Ascending aorta (tissue), 2 donors: Measurements from ENCODE around the gene KCNK1. TPM values are rescaled to one million over a fixed set of nuclear protein-coding genes. Genes with fewer than 3 reads are reported as not detected.
A peak's percentile ranks its signal among the peaks of the same experiment; 100 is the strongest.
"Not testable (repeated sequence)": the region's sequence is repeated elsewhere in the genome, so short reads cannot be mapped to it uniquely, and the experiment has no call there.

Experiments used
- DNase-seq, 2 donors: peaks; one replicate each; pipeline ENCODE4 v3.0.0-alpha.2; 2019; ENCODE audit warnings: low spot score in 2 of 2
- H3K27ac ChIP-seq, 2 donors: fragments of 200-600 bp; sonication (generic); one replicate each; pipeline ENCODE4 v1.5.1; 2016 to 2017; ENCODE audit warnings: mild to moderate bottlenecking in 1 of 2
- H3K27me3 ChIP-seq: fragments of 200-600 bp; sonication (generic); one replicate; pipeline ENCODE4 v1.5.1; 2017
- H3K36me3 ChIP-seq, 2 donors: fragments of 200-600 bp; sonication (generic); one replicate each; pipeline ENCODE4 v1.5.1; 2016
- H3K4me1 ChIP-seq, 2 donors: fragments of 200-600 bp; sonication (generic); one replicate each; pipeline ENCODE4 v1.5.1; 2016 to 2017; ENCODE audit warnings: mild to moderate bottlenecking in 1 of 2
- H3K4me3 ChIP-seq, 2 donors: fragments of 200-600 bp; sonication (generic); one replicate each; pipeline ENCODE4 v1.5.1; 2016 to 2017; ENCODE audit warnings: mild to moderate bottlenecking in 1 of 2
- H3K9me3 ChIP-seq, 2 donors: fragments of 200-600 bp; sonication (generic); one replicate each; pipeline ENCODE4 v1.5.1; 2016
- intact Hi-C: fragments of 100-400 bp; cut with DNase I; formaldehyde crosslinking; loops from one replicate; pipeline ENCODE4 v1.15.1; 2023
- total RNA-seq: library from RNA; depleted of rRNA; stranded (reverse); fragments of >200 nt; gene quantifications from one replicate; pipeline ENCODE4 v1.1.0, GENCODE V29; 2016
- TF ChIP-seq, protein P1 (sequence below), 3 experiments: fragments of 200-600 bp in 2 of 3; fragments of 450-650 bp in 1 of 3; sonication (generic) in 2 of 3; IDR thresholded peaks; one replicate each; pipeline ENCODE4 v1.5.1; 2016 to 2019; ENCODE audit warnings: antibody characterized with exemption in 3 of 3, mild to moderate bottlenecking in 1 of 3, moderate library complexity in 1 of 3

Gene KCNK1
- total RNA-seq, 1 donor from 2014 or later, result 1.4 TPM

DNA sequence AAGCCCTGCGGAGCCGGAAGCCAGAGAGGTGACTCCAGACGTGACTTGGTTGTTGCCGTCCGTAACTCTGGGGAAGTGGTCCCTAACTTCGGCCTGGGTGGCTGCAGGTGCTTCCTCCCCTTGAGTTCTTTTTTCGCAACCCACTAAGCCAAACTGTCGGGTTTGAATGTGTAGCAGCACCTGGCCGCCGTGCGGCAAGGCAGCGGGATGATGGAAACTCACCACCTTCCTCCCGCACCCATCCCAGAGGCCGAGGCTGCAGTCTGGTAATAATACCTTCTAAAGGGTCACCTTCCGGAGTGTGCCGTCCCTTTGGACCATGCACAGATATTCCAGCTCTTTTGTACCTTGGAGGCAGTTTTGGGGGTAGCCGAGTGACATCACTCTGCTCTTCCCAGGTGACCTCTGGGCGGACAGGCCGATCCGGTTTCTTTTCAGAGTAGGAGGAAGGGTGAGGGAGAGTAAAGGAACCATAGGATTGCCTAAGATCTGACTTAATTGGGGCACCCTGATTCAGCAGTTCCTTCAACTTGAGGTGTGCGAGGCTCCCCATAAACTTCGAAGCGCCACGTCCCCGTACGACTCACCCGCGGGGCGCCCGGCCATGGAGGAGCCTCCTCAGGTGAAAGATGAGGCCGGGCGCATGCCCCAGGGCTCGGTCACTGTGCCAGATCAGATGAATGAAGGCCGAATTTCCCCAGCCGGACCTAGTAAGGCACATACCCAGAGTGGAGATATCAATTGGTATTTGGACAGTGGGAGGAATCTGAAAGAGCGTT, 1.0 kb downstream of the KCNK1 start:
- Histone ChIP-seq H3K4me1 (no peaks in the 10 kb centered on the region), H3K36me3 (no peaks in the 10 kb centered on the region), H3K27ac (no peak overlapping the region), H3K27me3 (no peaks in the 10 kb centered on the region), H3K4me3 (peak overlapping the region; percentile 73 to 85), H3K9me3 (no peaks in the 10 kb centered on the region)
- no peak for DNase-seq
- intact Hi-C loops, result loop anchor here (2.0 to 10.0 kb wide), 2 partner anchors 48 to 90 kb away; no protein-coding TSS in a partner anchor
- TF ChIP-seq, protein P1, sequence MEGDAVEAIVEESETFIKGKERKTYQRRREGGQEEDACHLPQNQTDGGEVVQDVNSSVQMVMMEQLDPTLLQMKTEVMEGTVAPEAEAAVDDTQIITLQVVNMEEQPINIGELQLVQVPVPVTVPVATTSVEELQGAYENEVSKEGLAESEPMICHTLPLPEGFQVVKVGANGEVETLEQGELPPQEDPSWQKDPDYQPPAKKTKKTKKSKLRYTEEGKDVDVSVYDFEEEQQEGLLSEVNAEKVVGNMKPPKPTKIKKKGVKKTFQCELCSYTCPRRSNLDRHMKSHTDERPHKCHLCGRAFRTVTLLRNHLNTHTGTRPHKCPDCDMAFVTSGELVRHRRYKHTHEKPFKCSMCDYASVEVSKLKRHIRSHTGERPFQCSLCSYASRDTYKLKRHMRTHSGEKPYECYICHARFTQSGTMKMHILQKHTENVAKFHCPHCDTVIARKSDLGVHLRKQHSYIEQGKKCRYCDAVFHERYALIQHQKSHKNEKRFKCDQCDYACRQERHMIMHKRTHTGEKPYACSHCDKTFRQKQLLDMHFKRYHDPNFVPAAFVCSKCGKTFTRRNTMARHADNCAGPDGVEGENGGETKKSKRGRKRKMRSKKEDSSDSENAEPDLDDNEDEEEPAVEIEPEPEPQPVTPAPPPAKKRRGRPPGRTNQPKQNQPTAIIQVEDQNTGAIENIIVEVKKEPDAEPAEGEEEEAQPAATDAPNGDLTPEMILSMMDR (IDR thresholded peaks at IDR 0.05), result no peak

DNA sequence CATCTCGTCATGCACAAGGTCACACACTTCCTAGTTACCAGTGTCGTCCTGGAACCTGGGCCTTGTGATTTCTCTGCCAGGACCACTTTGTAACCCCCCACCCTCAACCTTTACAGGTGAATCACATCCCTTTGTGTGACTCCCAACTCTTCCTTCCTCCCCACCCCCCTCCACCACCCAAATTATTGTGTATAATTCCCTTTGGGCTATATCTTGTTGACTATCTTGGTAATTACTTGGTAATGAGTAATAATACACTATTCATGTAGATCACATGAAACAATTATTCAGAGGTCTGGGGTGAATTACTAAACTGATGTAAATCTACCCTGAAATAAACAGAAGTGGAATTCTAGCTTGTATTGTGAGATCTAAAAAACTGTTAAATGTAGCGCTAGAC, 1.7 kb downstream of the KCNK1 start:
- intact Hi-C loops, result loop anchor here (2.0 to 10.0 kb wide), 2 partner anchors 47 to 89 kb away; no protein-coding TSS in a partner anchor
- Histone ChIP-seq H3K36me3 (no peaks in the 10 kb centered on the region), H3K27me3 (no peaks in the 10 kb centered on the region), H3K9me3 (no peaks in the 10 kb centered on the region), H3K4me3 (peak overlapping the region; percentile 73 to 85), H3K27ac (no peak overlapping the region), H3K4me1 (no peaks in the 10 kb centered on the region)
- TF ChIP-seq, protein P1 (IDR thresholded peaks at IDR 0.05), result no peak
- DNase-seq, result no peak

DNA sequence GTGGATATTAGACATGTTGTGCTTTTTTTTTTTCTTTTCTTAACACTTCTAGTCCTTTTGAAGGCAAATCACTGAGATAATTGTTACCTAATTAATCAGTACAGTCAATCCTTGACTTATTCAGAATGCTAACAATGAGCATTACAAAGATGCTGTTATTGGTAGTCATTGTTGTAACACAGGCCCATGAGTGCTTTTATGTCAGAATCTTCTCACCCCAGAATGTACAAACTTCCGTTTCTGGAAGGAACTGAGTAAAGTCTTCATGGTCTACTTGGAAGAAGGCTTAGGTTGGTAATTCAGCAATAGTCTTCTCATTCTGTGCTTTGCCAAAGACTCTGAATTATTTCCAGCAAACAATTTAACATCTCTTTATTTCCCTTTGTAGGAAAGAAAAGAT, 3.1 kb downstream of the KCNK1 start:
- Histone ChIP-seq H3K27ac (no peak overlapping the region), H3K4me3 (no peak overlapping the region), H3K9me3 (no peaks in the 10 kb centered on the region), H3K27me3 (no peaks in the 10 kb centered on the region), H3K4me1 (no peaks in the 10 kb centered on the region), H3K36me3 (no peaks in the 10 kb centered on the region)
- TF ChIP-seq, protein P1 (IDR thresholded peaks at IDR 0.05), result no peak
- no peak for DNase-seq
- intact Hi-C loops, result loop anchor here (10.0 kb wide), 1 partner anchor 88 kb away; no protein-coding TSS in a partner anchor

DNA sequence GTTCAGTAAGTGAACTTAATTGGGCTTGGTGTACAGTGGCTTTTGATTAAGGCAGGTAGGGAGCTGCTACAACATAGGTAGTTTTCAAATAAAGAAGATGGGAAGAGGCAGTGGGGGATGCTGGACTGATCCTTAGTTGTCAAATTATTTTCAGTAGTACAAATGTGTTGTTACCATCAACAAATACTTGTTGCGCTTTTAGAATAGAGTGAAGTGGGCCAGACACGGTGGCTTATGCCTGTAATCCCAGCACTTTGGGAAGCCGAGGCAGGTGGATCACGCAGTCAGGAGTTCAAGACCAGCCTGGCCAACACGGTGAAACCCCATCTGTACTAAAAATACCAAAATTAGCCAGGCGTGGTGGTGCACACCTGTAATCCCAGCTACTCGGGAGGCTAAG, 5.5 kb downstream of the KCNK1 start:
- H3K27ac ChIP-seq, DNase-seq, H3K36me3 ChIP-seq, H3K27me3 ChIP-seq, H3K4me1 ChIP-seq, H3K9me3 ChIP-seq, H3K4me3 ChIP-seq: not testable (repeated sequence)
- intact Hi-C loops, result loop anchor here (10.0 kb wide), 1 partner anchor 85 kb away; no protein-coding TSS in a partner anchor

DNA sequence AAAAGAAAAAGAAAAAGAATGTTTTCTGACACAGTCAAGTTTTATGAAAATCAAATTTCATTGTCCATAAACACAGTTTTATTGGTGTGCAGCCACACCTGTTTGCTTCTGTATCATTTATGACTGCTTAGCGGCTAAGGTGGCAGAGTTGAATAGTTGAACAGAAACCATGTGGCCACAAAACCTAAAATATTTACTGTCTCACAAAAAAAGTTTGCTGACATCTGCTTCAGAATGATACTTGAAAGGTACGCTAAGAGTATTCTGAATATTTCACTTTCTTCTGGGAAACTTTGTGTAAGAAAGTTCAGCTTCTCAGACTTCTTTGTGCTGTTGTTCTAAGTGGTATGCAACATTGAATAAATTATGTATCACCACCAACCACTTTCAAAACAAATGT, 6.2 kb downstream of the KCNK1 start:
- no peak for DNase-seq
- Histone ChIP-seq H3K27me3 (no peaks in the 10 kb centered on the region), H3K9me3 (no peaks in the 10 kb centered on the region), H3K27ac (no peak overlapping the region), H3K4me1 (no peaks in the 10 kb centered on the region), H3K36me3 (no peaks in the 10 kb centered on the region), H3K4me3 (no peak overlapping the region)
- intact Hi-C loops, result no loop called here
- TF ChIP-seq, protein P1 (IDR thresholded peaks at IDR 0.05), result no peak

DNA sequence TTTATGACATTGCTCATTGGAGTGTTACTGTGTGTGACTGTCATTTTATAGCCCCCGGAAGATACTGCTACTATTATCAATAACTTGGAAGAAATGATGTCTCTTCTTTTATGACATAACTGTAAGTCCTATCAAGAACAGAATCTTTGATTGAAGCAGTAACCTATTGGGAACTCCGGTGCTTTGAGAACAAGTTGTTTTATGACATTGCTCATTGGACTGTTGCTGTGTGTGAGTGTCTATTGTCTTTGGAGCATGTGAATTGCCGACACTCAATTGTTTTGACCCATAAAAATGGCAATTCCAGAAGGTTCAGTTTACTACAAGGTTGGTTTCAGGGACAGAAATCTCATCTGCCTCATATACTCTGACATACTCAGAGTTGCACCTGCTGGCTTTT, 8.0 kb downstream of the KCNK1 start:
- Histone ChIP-seq H3K27me3 (no peaks in the 10 kb centered on the region), H3K4me3 (no peak overlapping the region), H3K27ac (no peak overlapping the region), H3K4me1 (no peaks in the 10 kb centered on the region), H3K9me3 (no peaks in the 10 kb centered on the region), H3K36me3 (no peaks in the 10 kb centered on the region)
- no peak for DNase-seq
- TF ChIP-seq, protein P1 (IDR thresholded peaks at IDR 0.05), result no peak
- intact Hi-C loops, result no loop called here
